Neuron (in vitro differentiated cells): ENCODE results near the gene CROT.

ENCODE experiments used
- H2AFZ ChIP-seq: one replicate; pipeline ENCODE4 v1.6.1; 2013; ENCODE audit warnings: low read depth, mild to moderate bottlenecking, inconsistent platforms, low read length, moderate library complexity
- H3K27me3 ChIP-seq: one replicate; pipeline ENCODE4 v1.6.1; 2013; ENCODE audit warnings: low read length; ENCODE audit not compliant: insufficient read depth
- H3K36me3 ChIP-seq: one replicate; pipeline ENCODE4 v1.6.1; 2013; ENCODE audit warnings: low read length; ENCODE audit not compliant: insufficient read depth
- H3K4me1 ChIP-seq: one replicate; pipeline ENCODE4 v1.6.1; 2013; ENCODE audit warnings: low read length; ENCODE audit not compliant: insufficient read depth
- H3K4me3 ChIP-seq: 2 replicates; pipeline ENCODE4 v1.5.1; 2013; ENCODE audit warnings: mild to moderate bottlenecking, low read length, moderate library complexity
- H3K9me3 ChIP-seq: one replicate; pipeline ENCODE4 v1.6.1; 2013; ENCODE audit warnings: low read length

Gene CROT

DNA sequence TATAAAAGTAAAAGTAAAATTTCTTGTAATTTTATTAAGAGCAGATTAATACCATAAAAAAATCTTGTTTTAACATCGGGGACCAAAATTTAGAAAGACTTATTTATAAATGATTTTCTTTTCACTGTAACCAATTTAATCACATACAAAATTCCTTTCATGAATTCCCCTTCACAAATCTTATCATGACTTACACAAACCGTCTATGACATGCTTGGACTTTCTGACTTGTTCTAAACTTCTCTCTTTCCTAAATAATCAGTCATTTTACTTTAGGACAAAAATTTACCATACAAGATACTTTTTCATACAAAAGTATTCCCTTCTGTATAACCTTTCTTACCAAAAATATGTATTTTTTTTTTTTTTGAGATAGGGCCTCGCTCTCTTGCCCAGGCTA lies 9.3 kb downstream of the CROT start:
- no peaks in the 10 kb centered on the region for H3K27me3 ChIP-seq
- no peak overlapping the region for H3K4me3 ChIP-seq
- peaks cover 41% of the 10 kb centered on the region for H3K9me3 ChIP-seq
- H3K4me1 ChIP-seq: no peaks in the 10 kb centered on the region
- no peak overlapping the region for H2AFZ ChIP-seq
- peaks cover 57% of the 10 kb centered on the region for H3K36me3 ChIP-seq

DNA sequence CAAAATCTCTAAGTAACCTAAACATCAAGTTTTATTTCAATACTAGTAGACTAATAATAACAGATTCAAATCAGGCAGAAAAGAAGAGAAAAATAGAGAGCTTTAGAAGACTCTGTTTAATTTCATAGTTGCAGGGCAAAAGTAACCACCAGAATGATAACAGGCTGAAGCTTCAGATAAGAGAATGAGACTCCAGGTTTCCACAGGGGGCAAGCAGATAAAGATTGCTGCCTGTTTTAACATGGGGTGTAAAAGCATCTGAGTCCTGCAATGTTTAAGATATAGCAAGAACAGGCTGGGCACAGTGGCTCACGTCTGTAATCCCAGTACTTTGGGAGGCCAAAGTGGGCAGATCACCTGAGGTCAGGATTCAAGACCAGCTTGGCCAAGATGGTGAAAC lies 11.0 kb downstream of the CROT start:
- no peaks in the 10 kb centered on the region for H3K27me3 ChIP-seq
- H3K4me3 ChIP-seq: no peak overlapping the region
- H3K4me1 ChIP-seq: no peaks in the 10 kb centered on the region
- no peak overlapping the region for H2AFZ ChIP-seq
- H3K9me3 ChIP-seq: peaks cover 32% of the 10 kb centered on the region
- H3K36me3 ChIP-seq: peaks cover 43% of the 10 kb centered on the region

DNA sequence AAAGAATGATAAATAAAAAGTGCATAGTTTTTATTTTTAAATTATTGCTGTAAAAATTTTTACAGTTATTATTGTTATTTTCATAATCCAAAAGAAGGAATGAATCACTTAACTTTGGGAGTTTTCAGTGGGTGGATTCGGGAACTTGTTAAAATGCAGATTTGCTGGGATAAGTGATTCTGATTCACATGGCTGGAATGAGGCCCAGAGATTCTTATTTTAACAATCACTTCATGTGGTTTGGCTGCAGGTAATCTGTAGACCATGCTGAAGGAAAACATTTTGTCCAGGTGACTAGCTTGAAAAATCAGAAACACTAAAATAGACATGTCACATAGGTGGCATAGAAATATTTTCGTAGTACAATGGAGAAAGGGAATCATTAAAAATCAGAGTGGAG lies 13.9 kb downstream of the CROT start:
- Histone ChIP-seq H3K27me3 (no peaks in the 10 kb centered on the region), H3K4me1 (no peaks in the 10 kb centered on the region), H2AFZ (no peak overlapping the region), H3K4me3 (no peak overlapping the region), H3K36me3 (peaks cover 31% of the 10 kb centered on the region), H3K9me3 (peaks cover 18% of the 10 kb centered on the region)

DNA sequence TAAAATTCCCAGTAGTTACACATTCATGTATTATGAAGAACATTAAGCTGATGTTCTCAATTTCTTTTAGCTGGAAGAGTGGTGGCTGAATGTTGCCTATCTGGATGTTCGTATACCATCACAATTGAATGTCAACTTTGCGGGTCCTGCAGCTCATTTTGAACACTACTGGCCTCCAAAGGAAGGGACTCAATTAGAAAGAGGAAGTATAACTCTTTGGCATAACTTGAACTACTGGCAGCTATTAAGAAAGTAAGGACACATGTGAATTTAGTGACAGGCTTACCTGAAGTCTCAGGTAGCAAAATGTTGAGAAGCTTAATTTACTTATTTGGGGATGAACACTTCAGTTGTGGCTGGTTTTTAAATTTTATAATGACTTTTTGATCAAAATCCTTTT lies 15.9 kb downstream of the CROT start:
- Histone ChIP-seq H3K4me3 (no peak overlapping the region), H2AFZ (no peak overlapping the region), H3K9me3 (peaks cover 6% of the 10 kb centered on the region), H3K36me3 (peaks cover 30% of the 10 kb centered on the region), H3K27me3 (no peaks in the 10 kb centered on the region), H3K4me1 (peaks cover 2% of the 10 kb centered on the region)

DNA sequence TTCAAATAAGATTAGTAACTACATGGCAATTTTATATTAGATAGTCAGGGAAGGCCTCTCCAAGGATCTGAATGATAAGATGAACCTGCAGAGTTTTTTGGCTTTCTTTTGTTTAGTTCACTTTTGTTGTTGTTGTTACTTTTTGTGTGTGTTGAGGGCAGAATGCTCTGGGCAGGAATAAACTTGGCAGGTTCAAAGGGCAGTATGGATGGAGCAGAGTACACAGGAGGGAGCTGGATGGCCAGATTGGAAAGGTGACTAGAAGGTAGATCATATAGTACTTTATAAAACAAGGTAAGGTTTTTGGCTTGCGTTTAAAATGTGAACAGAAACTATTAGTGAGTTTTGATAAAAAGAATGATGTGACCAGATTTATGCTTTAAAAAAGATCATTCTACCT lies 17.9 kb downstream of the CROT start:
- Histone ChIP-seq H3K9me3 (no peaks in the 10 kb centered on the region), H3K36me3 (peaks cover 17% of the 10 kb centered on the region), H3K4me3 (no peak overlapping the region), H3K27me3 (no peaks in the 10 kb centered on the region), H2AFZ (no peak overlapping the region), H3K4me1 (peaks cover 2% of the 10 kb centered on the region)

DNA sequence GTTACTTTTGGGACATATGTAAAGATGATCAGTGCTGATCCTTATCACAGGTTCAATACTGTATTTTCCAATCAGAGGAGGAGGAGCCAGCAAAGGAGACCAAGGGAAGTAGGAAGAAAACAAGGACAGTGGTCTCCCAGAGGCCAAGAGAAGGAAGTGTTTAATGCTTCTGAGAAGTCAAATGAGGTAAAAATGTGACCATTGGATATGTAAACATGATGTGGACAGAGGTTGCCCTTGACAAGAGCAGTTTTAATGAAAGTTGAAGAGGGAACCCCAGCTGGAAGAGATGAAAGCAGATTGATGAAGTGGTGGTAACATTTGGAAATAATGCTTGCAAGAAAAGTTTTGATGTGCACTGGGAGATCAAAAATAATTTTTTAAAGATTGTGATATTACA lies 18.8 kb downstream of the CROT start:
- H2AFZ ChIP-seq: no peak overlapping the region
- no peaks in the 10 kb centered on the region for H3K9me3 ChIP-seq
- no peaks in the 10 kb centered on the region for H3K27me3 ChIP-seq
- H3K4me1 ChIP-seq: peaks cover 2% of the 10 kb centered on the region
- H3K36me3 ChIP-seq: peaks cover 14% of the 10 kb centered on the region
- no peak overlapping the region for H3K4me3 ChIP-seq

DNA sequence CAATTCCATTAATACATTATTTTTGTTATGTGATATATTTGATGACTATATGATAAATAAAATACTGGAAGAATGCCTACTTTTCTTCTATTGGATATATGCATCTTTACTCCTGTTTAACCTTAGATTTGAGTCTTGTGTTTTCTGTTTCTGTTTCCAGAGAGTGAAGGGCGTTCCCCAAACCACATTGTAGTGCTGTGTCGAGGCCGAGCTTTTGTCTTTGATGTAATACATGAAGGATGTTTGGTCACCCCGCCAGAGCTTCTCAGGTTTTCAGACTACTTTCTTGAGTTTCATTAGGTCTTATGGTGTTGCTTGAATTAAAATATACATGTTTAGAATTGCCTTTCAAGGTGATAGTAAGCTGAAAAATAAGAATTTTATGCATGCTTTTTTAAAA lies 23.8 kb downstream of the CROT start:
- Histone ChIP-seq H3K27me3 (no peaks in the 10 kb centered on the region), H3K36me3 (peaks cover 4% of the 10 kb centered on the region), H2AFZ (no peak overlapping the region), H3K9me3 (no peaks in the 10 kb centered on the region), H3K4me3 (no peak overlapping the region), H3K4me1 (peaks cover 2% of the 10 kb centered on the region)

DNA sequence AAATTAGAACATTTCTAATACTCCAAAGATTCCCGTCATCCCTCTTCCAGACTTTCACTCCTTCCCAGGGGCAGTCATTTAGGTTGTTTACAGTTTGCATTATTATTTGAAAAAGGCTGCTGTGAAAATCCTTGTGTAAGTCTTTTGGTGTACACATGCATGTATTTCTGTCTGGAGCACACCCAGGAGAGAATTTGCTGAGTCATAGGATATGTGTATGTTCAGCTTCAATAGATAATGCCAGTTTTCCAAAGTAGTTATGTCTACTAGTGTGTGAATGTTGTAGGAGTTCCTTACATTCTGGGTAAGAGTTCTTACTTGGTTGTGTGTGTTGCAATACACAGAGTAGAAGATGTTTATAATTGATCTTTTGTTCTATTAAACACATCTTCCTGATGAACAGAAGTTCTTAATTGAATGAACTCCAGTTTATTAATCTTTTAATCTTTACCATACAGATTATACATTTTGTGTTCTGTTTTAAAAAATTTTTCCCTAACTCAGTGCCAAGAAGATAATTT lies 25.3 kb downstream of the CROT start:
- Histone ChIP-seq H3K36me3 (no peaks in the 10 kb centered on the region), H3K9me3 (no peaks in the 10 kb centered on the region), H3K4me1 (no peaks in the 10 kb centered on the region), H2AFZ (no peak overlapping the region), H3K27me3 (no peaks in the 10 kb centered on the region), H3K4me3 (no peak overlapping the region)

DNA sequence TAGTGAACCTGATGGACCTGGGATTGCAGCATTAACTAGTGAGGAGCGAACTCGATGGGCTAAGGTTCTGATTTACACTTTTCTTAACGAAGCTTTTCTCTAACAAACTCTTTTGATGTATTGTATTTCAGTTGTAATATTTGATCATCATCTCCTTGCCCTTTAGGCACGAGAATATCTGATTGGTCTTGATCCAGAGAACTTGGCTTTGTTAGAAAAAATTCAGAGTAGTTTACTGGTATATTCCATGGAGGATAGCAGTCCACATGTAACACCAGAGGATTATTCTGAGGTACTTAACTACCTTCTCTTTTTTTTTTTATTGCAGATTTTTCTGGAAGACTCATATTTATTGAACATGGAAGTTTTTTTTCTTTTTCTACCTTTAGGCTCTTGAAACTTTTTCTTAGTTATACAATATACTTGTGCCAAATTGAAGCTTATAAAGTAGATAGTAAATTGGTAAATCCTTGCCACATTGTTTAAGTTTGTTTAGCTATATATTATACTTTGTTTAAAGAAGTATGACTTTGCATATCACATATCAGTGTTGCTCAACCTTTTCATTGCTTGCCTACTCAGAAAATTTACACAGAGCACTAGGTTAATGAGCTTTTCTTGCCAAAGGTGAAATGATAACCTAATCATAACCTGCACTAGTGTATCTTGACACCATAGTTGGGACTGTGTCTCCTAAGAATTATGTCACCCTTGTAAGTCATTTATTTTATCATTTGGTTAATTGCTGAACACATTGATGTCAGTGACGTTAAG lies 30.4 kb downstream of the CROT start:
- Histone ChIP-seq H3K4me1 (no peaks in the 10 kb centered on the region), H2AFZ (no peak overlapping the region), H3K9me3 (no peaks in the 10 kb centered on the region), H3K27me3 (no peaks in the 10 kb centered on the region), H3K36me3 (peaks cover 4% of the 10 kb centered on the region), H3K4me3 (no peak overlapping the region)

DNA sequence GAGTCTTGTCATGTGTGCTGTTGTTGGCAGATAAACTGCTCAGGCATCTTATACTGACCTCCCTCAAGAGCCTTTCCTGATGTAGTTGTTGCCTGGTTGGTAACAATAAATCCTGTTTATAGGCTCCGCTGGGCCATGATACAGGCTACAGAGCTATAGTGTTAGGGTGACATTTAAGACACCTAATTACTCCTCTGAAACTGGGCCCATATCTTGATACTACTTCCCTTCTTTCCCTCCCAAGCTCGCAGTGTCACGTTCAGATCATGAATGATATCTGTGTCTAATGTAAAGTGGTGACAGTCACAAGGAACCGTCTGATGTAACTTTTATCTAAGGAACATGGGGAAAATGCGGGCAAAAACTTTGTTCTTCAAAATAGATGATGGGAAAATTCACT lies 35.4 kb downstream of the CROT start:
- H3K9me3 ChIP-seq: no peaks in the 10 kb centered on the region
- no peaks in the 10 kb centered on the region for H3K4me1 ChIP-seq
- no peaks in the 10 kb centered on the region for H3K27me3 ChIP-seq
- H2AFZ ChIP-seq: no peak overlapping the region
- H3K36me3 ChIP-seq: peaks cover 15% of the 10 kb centered on the region
- no peak overlapping the region for H3K4me3 ChIP-seq

DNA sequence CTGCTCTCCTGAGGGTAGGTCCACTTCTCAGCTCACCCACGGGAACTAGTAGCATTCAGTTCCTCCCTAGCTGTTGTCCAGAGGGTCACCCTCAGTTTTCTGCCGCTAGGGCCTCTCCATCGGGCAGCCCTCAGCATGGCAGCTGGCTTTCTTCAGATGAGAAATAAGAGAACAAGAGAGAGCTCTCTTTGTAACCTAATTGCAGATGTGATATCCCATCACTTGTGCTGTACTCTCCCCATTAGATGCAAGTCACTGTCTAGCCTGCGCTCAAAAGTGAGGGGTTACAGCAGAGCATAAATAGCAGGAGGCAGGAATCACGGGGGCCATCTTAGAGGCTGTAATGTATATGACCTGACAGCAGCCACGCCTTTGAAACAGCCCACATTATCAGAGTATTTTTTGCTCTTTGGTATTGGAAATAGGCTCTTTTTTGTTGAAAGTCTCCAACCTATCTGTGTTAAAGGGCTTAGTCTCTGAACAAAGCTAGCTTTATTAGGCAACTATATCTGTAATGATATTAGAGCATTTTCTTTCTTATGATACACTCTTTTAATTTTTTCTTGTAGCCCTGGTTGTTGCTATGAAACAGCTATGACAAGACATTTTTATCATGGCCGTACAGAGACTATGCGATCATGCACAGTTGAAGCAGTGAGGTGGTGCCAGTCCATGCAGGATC lies 45.7 kb downstream of the CROT start:
- Histone ChIP-seq H3K27me3 (no peaks in the 10 kb centered on the region), H3K9me3 (peaks cover 6% of the 10 kb centered on the region), H3K36me3 (peaks cover 32% of the 10 kb centered on the region), H3K4me1 (no peaks in the 10 kb centered on the region), H2AFZ (no peak overlapping the region), H3K4me3 (no peak overlapping the region)

DNA sequence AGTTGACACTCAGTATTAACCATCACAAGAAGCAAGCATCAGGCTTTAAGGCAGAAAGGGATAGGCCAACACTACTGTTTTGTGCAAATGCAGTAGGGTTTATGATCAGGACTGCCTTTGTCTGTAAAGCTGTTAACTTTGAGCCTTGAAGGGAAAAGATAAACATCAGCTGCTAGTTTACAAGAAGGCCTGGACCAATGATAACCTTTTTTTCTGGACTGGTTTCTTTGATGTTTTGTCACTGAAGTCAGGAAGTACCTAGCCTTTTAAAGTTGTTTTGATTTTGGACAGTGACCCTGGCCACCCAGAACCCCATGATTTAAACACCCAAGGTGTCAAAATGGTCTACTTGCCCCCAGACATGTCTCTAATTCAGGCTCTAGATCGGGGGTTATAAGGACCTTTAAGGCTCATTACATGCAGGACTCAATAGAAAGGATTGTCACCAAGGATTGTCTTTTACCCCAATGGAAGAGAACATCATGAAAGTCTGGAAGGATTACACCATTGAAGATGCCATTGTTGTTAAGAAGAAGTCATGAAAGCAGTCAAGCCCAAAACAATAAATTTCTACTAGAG lies 50.1 kb downstream of the CROT start:
- peaks cover 30% of the 10 kb centered on the region for H3K36me3 ChIP-seq
- no peak overlapping the region for H3K4me3 ChIP-seq
- no peak overlapping the region for H2AFZ ChIP-seq
- no peaks in the 10 kb centered on the region for H3K4me1 ChIP-seq
- no peaks in the 10 kb centered on the region for H3K27me3 ChIP-seq
- H3K9me3 ChIP-seq: no peaks in the 10 kb centered on the region

DNA sequence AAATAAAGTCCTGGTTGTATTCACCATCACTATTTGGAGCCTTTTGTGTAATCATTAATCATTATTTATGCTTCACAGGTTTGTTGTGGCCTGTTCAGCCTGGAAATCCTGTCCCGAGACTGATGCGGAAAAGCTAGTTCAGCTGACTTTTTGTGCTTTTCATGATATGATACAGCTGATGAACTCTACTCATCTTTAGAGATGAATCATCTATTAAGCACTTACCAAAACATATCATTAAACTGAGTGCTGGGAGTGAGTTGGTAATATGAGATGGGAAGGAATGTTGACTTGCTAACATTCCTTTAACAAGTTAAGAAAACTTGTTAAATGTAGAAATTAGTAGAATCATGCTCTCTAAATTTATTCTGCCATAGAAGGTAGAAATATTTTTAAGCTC lies 53.0 kb downstream of the CROT start:
- Histone ChIP-seq H2AFZ (no peak overlapping the region), H3K4me1 (no peaks in the 10 kb centered on the region), H3K9me3 (no peaks in the 10 kb centered on the region), H3K4me3 (no peak overlapping the region), H3K36me3 (peaks cover 18% of the 10 kb centered on the region), H3K27me3 (no peaks in the 10 kb centered on the region)
